Epithelial cell of esophagus (primary cell): ENCODE results near the gene SQSTM1.
A peak's percentile ranks its signal among the peaks of the same experiment; 100 is the strongest.

Experiments used
- DNase-seq: peaks from one replicate; pipeline ENCODE4 v3.0.0; 2010; ENCODE audit warnings: low read depth
- H3K4me3 ChIP-seq: 2 replicates; pipeline ENCODE4 v1.5.1; 2011; ENCODE audit warnings: mild to moderate bottlenecking, low read length, control low read depth
- TF ChIP-seq, protein P1 (sequence below): IDR thresholded peaks from 2 replicates; pipeline ENCODE4 v1.5.1; 2011; ENCODE audit warnings: low read depth, mild to moderate bottlenecking, low read length, control low read depth, inconsistent platforms; ENCODE audit not compliant: insufficient read depth; ENCODE audit errors: missing control alignments

Gene SQSTM1

DNA sequence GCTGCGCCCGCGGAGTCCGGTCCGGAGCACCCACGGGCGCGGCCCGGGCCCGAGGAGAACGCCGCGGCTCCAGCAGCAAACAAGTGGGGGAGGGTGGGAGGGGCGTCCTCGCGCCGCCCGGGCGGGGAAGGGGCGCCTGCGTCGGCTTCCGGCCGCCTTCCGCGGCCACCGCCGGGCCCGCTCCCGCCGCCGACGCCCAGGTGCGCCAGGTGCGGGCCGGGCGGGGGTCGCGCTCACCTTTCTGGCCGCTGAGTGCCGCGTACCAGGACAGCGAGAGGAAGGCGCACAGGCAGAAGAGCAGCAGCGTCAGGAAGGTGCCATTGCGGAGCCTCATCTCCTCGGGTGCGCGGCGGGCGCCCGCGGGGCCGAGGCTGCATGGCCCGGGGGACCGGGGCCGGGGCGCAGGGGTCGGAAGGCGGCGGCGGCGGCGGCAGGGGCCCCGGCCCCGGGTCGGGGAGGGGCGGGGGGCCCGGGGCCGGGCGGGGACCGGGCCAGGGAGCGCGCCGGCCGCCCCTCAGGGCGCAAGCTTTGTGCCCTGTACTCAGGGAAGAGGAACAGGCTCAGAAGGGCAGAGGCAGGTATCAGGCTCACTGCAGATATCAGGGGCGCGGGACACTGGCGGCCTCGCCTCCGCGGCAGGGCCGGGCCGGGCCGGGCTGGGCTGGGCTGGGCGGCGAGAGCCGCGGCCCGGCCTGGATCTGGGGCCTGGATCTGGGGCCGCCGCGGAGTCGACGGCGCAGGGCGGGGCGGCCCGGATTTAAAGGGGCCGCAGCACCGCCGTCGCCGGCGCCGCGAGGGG lies 14.3 kb upstream of the SQSTM1 start, which contains the start of gene MGAT4B:
Gene MGAT4B, minus strand, starts transcription at position 617 of the 799 bp plus-strand sequence. Its CDS starts 283 bp downstream, at position 334.
- peak; percentile 88 for DNase-seq
- peak within 1 kb of the TSS; percentile 62 for H3K4me3 ChIP-seq
- TF ChIP-seq, protein P1, sequence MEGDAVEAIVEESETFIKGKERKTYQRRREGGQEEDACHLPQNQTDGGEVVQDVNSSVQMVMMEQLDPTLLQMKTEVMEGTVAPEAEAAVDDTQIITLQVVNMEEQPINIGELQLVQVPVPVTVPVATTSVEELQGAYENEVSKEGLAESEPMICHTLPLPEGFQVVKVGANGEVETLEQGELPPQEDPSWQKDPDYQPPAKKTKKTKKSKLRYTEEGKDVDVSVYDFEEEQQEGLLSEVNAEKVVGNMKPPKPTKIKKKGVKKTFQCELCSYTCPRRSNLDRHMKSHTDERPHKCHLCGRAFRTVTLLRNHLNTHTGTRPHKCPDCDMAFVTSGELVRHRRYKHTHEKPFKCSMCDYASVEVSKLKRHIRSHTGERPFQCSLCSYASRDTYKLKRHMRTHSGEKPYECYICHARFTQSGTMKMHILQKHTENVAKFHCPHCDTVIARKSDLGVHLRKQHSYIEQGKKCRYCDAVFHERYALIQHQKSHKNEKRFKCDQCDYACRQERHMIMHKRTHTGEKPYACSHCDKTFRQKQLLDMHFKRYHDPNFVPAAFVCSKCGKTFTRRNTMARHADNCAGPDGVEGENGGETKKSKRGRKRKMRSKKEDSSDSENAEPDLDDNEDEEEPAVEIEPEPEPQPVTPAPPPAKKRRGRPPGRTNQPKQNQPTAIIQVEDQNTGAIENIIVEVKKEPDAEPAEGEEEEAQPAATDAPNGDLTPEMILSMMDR, result no peak

DNA sequence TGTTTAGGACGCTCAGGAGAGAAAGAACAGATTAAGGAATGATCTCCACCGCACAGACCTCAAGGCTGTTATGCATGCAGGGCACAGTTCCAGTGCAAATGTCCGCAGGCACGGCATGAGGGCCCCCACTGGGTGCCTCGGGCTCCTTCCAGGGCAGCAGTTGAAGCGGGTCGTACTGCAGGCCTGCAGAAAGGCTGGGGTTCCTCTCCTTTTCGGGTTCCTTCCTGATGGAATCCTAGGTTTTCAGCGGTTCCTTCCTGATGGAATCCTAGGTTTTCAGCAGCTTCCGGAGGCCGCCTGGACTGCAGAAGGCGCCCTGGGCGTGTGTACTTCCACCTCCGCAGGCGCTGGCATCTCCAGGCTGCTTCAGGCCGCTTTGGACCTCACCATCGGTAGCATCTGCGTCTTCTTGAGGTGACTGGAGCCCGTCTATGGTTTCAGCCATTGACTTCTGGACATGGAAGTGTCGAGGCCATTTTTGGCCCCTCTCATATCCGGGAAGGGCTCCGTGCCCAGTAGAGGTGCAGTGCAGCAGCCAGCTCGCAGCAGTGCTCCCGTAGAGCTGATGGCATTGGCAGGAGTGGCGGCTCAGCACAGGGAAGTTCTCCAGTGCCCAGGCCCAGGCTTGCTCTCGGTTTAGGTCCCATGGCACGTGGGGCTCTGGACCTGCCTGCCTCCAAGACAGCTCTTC lies 8.4 kb upstream of the SQSTM1 start:
- DNase-seq, result no peak
- TF ChIP-seq, protein P1, result no peak
- no peak overlapping the region for H3K4me3 ChIP-seq

DNA sequence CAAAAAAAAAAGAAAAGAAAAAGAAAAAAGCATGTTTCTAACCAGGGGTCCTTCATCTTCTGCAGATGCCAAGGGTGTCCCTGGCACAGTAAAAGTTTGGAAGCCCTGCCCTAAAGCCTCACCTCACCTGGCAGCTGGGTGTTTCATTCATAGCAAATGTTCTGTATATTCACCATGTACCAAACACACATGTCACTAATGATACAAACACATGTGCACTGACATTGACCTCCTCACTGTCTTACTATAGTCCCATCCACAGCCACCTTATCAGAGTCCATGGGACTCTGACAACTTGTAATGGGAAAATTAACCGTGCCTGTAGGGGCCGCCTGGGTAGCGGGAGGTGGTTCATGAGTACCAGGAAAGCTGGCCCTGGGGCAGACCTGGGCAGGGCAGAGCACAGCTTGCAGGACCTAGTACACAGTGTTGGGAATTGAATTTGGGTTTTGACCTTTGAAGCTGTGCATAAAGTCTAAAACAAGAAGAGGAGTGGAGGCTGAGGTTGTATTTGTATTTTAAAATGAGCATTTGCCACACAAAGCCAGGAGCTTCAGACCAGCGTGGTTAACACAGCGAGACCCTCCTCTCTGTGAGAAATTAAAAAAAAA lies 7.6 kb upstream of the SQSTM1 start:
- DNase-seq, result no peak
- TF ChIP-seq, protein P1, result no peak
- H3K4me3 ChIP-seq, result no peak overlapping the region

DNA sequence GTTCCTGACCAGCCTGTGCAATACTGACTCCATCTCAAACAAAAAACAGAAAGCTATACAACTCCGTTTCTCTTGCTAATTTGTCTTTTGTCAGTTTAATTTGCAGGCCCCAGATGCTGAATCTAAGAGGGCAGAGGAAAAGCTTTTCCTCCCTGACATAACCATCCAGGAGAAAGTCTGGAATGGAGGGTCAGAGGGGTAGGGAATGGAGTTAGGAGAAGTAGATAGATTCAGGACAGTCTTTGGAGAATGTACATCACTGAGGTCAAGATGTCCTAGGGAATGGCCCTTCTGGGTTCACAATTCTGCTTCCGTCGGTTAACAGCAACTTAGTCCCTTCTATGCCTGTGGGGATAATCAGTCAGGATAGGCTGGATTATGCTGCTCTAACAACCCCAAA lies 6.6 kb upstream of the SQSTM1 start:
- H3K4me3 ChIP-seq, result no peak overlapping the region
- no peak for DNase-seq
- TF ChIP-seq, protein P1, result no peak

DNA sequence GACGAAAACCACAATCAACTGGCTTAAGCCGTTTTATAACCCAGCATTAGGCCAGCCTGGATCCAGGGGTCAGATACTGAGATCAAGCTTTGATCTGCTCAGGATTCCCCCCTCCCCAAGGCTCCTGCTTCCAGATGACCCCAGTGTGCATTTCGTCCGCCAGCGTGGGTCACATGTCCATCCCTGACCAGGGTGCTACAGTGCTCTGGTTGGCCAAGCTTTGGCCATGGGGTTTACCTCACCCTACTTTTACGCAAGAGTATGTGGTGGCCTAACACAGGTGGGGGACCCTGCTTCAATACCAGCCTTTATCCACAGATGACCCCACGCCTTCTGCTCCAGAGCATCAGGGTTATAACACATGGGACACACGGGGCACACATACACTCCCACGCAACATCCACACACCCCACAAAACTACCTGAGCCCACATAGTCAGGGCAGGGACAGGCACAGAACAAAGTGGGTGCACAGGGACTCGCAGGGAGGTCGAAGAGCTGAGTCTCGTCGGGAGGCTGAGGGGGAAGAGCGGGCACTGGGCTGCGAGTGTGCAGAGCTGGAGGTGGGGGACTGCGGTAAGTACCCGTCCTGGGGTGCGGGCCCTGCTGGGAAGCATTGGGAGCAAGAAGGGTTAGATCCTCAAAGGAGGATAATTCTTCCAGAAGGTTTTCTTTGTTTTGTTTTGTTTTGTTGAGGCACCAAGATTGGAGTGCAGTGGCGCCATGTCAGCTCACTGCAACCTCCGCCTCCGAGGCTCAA lies 5.0 kb upstream of the SQSTM1 start:
- TF ChIP-seq, protein P1, result no peak
- no peak for DNase-seq

DNA sequence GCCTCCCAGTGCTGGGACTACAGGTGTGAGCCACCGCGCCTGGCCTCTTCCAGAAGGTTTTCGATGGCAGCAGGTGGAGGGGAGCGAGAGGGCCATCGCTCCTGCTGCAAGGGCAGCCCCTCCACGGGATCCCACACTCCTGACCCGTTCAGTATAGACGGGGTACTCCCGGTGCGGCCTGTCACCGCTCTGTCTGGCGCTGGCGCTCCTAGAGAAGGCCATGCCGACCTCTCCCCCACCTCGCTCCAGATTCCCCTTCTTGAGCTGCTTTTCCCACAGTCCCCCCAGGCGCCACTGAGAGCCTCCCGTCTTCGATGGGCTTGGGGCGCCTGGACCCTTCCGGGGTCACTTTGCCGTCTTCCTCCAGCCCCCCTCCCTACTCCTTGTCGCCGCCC lies 4.3 kb upstream of the SQSTM1 start:
- peak overlapping the region; percentile 27 for H3K4me3 ChIP-seq
- TF ChIP-seq, protein P1, result no peak

More for the DNA sequence above, 5.0 kb upstream of the SQSTM1 start:
- no peak overlapping the region for H3K4me3 ChIP-seq

More for the DNA sequence above, 4.3 kb upstream of the SQSTM1 start:
- no peak for DNase-seq
